Measurements from ENCODE around the gene ARVCF.

GRCh38 chr22:19994851-19995610 is 21.6 kb downstream of the ARVCF start:
- TF ChIP-seq POLR2A (IDR thresholded peaks at IDR 0.05), result no peak
- no peak for TF ChIP-seq CTCF (IDR thresholded peaks at IDR 0.05)
- no peak for TF ChIP-seq EP300 (IDR thresholded peaks at IDR 0.05)
